Mucosa of descending colon (tissue), 3 donors: ENCODE data around the gene RIMS3. TPM values are rescaled to one million over a fixed set of nuclear protein-coding genes. Genes with fewer than 3 reads are reported as not detected.

Source experiments
- ATAC-seq: fragments of 200-7000 bp; cut with Tn5 transposase; one replicate; pipeline ENCODE4 v1.9.1; 2020; ENCODE audit warnings: mild to moderate bottlenecking, moderate library complexity
- DNase-seq, 3 donors: peaks; one replicate each; pipeline ENCODE4 v3.0.0-alpha.2; 2020
- H3K36me3 ChIP-seq: fragments of 200-600 bp; one replicate; pipeline ENCODE4 v1.8.0; 2021; ENCODE audit warnings: low read depth, mild to moderate bottlenecking
- H3K4me1 ChIP-seq: fragments of 200-600 bp; one replicate; pipeline ENCODE4 v1.8.0; 2021; ENCODE audit warnings: low read depth, mild to moderate bottlenecking
- H3K4me3 ChIP-seq: fragments of 200-600 bp; one replicate; pipeline ENCODE4 v1.8.0; 2021; ENCODE audit warnings: mild to moderate bottlenecking
- H3K9me3 ChIP-seq: fragments of 200-600 bp; one replicate; pipeline ENCODE4 v1.8.0; 2021; ENCODE audit warnings: mild to moderate bottlenecking
- CTCF ChIP-seq: fragments of 200-600 bp; IDR thresholded peaks from one replicate; pipeline ENCODE4 v1.8.0; 2022; ENCODE audit warnings: antibody characterized with exemption, mild to moderate bottlenecking
- intact Hi-C, 2 donors: fragments of 100-400 bp; cut with DNase I in 1 of 2; cut with micrococcal nuclease in 1 of 2; formaldehyde crosslinking; loops; one replicate each; pipeline versions ENCODE4 v1.11.0 to v1.11.1; 2022; cut with DNase I, micrococcal nuclease
- total RNA-seq, 3 donors: library from RNA; stranded (reverse); fragmentation: NEBNext Ultra II Directional in 2 of 3; extraction: Animal tissue kit (Norgen Biotek cat#: 25700) in 2 of 3; gene quantifications; one replicate each; pipeline versions ENCODE4 v1.2.1 to v1.2.4, GENCODE V29; 2021 to 2023
- donor health status: DM: no; HTN: no; CAD: no; lungs with moderate emphysema.
- donor health status: DM: no; HTN: no; CAD: no.
- donor health status: DM: no; HTN: yes; CAD: no.

Gene RIMS3
- total RNA-seq, 3 donors from 2014 or later = 6.9 to 23.3 (median 11.9) TPM

DNA sequence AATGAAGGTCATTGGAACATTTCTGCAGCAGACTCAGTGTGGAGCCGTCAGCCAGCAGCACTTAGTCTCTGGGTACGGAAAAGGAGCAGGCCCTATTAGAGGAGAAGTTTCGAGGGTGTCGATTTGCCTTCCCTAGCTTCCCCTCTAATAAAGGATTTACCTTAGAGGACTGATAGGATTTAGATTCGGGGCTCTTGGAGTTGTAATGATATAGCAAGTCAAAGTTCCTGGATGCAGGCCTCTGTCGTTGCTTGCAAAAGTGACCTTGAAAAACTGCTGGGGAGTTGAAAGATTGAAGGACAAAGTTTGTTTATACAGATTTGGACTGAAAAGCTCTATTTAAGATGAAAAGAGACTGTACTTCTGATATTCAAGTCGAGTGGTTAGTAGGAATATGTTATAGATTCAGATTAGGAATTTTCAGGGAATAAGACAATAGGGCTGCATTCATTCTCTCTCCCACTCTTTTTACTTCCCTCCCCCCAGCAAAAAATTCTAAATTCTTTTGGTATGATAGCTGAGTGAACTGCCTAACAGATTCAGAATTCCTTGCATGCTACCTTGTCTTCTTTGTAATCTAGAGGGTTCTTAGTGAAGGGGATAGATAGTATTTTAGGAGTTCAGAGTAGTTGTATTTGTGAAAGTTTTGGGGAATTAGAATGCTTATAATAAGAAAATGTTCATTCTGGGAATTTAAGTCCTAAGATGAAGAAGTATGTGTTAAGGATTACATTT, 45.3 kb upstream of the RIMS3 start:
- intact Hi-C loops = no loop called here
- TF ChIP-seq CTCF = no peak
- DNase-seq (peak in 1 of 3 donors; percentile 22), ATAC-seq (no peak)
- Histone ChIP-seq H3K4me3 (no peak overlapping the region), H3K9me3 (no peaks in the 10 kb centered on the region), H3K4me1 (peaks cover 36% of the 10 kb centered on the region), H3K36me3 (no peaks in the 10 kb centered on the region)

GRCh38 chr1:40709802-40710278, 44.4 kb upstream of the RIMS3 start:
- Histone ChIP-seq H3K4me1 (peaks cover 28% of the 10 kb centered on the region), H3K9me3 (no peaks in the 10 kb centered on the region), H3K4me3 (no peak overlapping the region), H3K36me3 (no peaks in the 10 kb centered on the region)
- TF ChIP-seq CTCF = no peak
- DNase-seq (no peak), ATAC-seq (no peak)
- intact Hi-C loops = no loop called here

DNA sequence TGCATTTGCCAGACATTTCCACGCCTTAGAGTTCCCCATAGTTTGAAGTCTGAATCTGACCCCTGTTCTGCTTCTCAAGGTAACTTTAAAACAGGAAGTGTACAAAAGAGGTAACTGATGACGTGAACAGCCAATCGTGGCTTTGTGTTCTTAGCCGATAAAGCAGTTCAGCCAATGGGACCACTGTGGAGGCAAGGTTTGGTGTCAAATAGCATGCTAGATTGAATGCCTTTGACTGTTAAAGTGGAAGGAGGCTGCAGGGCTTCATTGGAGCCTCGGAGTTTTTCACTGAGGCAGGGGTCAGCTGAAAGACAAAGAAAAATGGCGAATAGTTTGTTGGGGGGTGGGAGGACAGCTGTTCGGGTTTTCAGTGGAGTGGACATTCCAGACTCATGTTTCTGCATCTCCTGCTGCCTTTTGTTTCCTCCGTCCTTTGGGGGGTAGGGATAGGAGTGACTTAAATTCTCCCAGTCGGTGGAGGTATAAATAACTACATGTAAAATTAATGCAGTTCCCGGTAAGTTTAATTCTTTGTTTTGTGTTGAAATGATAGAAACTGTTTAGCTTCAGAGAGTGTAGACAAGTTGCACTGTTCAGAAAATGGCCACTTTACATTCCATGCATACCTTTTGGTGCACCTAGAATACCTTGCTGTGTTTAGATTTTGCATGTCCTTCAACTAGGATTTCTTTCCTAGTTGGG, 43.8 kb upstream of the RIMS3 start:
- no peak for TF ChIP-seq CTCF
- Histone ChIP-seq H3K4me1 (peaks cover 28% of the 10 kb centered on the region), H3K36me3 (no peaks in the 10 kb centered on the region), H3K4me3 (peak overlapping the region; percentile 20), H3K9me3 (no peaks in the 10 kb centered on the region)
- peak; percentile 96 for ATAC-seq
- peak in 2 of 3 donors; percentile 59 to 91 for DNase-seq
- intact Hi-C loops = no loop called here

GRCh38 chr1:40708750-40709099, 43.2 kb upstream of the RIMS3 start:
- no peaks in the 10 kb centered on the region for H3K9me3 ChIP-seq
- H3K4me3 ChIP-seq = peak overlapping the region; percentile 9
- no peak for DNase-seq
- ATAC-seq = peak; percentile 78
- peaks cover 28% of the 10 kb centered on the region for H3K4me1 ChIP-seq
- no peaks in the 10 kb centered on the region for H3K36me3 ChIP-seq
- intact Hi-C loops = no loop called here
- no peak for TF ChIP-seq CTCF

DNA sequence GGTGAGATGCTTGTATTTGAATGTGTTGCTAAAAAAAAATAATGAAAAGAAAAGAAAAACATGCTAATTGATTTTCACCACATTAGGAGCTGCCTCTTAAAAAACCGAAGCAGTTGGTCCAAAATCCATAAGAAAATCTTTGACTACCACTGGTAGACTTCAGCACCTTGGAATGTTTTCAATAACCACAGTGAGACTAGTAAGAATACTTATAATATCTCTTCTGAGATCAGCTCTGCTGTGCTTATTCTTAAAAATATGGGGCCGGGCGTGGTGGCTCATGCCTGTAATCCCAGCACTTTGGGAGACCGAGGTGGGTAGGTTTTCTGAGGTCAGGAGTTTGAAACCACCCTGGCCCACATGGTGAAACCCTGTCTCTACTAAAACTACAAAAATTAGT, 41.1 kb upstream of the RIMS3 start:
- DNase-seq = no peak
- Histone ChIP-seq H3K4me1 (peaks cover 16% of the 10 kb centered on the region), H3K4me3 (no peak overlapping the region), H3K36me3 (no peaks in the 10 kb centered on the region), H3K9me3 (no peaks in the 10 kb centered on the region)
- no peak for ATAC-seq
- TF ChIP-seq CTCF = no peak
- intact Hi-C loops = no loop called here
